Fibroblast of peridontal ligament (primary cell): ENCODE results near the gene BRD1.

Source experiments
- DNase-seq: peaks from one replicate; pipeline ENCODE4 v3.0.0-alpha.2; 2010; ENCODE audit errors: extremely low read depth

The BRD1 gene

GRCh38 chr22:49801391-49802060 is 26.1 kb downstream of the BRD1 start:
- no peak for DNase-seq

GRCh38 chr22:49800408-49801238 is 27.1 kb downstream of the BRD1 start:
- DNase-seq, result no peak

- no peak for DNase-seq
These were observed 28.1 kb downstream of the BRD1 start for GRCh38 chr22:49799431-49800075.

DNA sequence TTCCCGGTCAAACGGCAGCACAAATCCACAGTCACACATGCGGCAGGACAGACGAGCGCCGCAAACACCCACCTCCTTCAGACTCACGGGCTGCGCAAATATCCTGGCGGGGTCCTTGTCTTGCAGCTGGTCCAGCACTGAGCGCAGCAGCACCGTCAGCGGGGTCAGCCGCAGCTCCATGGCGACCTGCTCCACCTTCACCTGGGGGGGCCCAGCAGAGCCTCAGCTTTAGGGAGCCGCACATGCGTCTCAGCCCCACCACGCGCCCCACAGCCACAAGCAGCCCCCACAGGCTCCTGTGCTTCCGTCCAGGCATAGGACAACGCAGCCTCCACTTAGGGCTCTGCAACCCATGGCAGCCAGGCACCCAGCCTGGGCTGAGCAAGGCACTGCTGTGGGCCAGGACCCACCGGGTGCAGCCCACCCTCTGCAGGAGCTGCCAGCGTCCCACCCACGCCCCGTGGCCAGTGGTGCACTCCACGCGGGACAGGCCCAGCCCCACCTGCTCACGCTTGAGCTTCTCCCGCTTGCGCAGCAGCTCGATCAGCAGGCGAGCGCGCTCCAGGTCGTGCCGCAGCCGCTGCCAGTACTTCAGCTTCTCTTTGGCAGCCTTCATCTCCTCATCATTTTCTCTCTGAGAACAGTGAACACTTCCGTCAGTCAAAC is 29.1 kb downstream of the BRD1 start:
- no peak for DNase-seq

GRCh38 chr22:49797706-49798105 is 30.0 kb downstream of the BRD1 start:
- no peak for DNase-seq

DNA sequence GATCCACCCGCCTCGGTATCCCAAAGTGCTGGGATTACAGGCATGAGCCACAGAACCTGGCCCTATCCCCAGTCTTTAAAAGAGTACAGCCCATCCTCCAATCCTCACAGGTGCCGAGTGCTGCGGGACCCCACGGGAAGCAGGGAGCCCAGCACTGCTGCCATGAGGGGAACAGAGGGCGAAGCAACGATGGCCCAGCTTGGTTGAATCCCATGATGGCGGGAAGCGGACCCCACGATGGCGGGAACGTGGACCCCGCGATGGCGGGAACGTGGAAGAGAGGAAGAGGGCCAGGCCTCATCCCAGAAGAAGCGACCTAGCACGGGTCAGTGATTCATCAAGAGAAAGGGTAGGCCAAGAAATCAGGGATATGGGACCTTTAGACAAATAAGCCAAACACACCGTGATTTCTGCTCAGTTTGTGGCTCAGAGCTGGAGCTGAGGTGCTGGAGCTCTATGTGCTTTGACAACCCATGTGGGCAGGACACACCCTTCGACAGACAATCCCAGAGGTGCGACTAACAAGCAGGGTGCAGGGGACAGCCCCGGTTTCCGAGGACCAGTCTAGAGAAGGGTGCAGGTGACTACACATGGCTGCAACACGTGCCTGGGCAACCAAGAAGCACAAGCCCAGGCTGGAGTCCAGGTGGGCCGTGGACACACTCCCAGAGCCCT is 30.9 kb downstream of the BRD1 start:
- no peak for DNase-seq

- DNase-seq, result no peak
These were observed 32.2 kb downstream of the BRD1 start for GRCh38 chr22:49795521-49795920.

DNA sequence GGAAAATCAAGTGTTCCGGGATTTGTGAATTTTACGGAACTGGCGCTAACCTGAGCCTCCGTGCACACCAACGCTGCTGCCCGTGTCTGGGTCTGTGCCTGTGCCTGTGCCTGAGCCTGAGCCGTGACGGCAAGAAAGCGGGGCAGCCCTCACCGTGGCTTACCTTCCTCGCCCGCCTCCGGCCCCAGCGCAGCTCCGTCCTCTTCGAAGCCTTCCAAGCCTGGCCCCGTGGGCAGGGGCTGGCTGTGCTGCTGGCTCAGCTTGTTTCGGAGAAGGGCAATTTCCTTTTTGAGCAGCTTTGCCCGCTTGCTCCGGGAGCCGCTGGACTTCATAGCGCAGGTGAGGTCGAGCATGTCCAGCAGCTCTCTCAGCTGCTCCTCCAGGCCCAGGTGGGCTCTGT is 33.8 kb downstream of the BRD1 start:
- no peak for DNase-seq

DNA sequence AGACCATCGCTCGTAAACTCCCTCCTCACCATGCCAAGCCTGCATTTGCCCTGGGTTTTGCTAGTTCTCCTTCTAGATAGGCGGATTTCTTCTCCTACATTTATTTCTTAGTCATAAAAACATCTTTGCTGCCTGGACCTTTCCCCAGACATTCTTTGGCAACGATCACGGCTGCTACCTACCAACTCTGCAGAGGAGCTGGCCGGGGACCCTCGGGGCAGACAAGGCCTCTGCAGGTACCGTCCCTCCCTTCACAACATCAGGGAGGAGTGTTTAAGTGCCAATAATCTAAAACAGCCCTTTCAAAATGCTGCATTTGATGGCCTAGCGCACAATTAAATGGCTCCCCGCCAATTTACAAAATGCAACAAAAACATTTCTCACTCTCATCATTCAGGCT is 34.4 kb downstream of the BRD1 start:
- no peak for DNase-seq

DNA sequence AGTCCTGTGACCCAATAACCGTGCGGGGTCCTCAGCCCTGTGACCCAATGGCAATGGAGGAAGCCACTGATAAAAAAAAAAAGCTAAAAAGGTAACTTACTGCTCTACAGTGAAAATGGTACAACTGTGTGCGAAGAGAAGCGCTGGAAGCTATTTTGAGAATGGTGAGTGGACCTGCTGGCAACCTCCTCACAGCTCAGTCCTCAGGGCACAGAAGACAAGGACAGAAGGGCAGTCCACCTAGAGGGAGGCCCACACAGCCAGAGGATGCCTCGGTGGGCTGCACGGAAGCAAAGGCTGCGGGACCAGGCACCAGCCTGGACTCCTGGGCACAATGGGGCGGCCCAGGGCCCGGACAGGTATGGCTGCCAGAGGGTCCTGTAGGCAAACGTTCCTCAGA is 35.6 kb downstream of the BRD1 start:
- DNase-seq, result no peak

DNA sequence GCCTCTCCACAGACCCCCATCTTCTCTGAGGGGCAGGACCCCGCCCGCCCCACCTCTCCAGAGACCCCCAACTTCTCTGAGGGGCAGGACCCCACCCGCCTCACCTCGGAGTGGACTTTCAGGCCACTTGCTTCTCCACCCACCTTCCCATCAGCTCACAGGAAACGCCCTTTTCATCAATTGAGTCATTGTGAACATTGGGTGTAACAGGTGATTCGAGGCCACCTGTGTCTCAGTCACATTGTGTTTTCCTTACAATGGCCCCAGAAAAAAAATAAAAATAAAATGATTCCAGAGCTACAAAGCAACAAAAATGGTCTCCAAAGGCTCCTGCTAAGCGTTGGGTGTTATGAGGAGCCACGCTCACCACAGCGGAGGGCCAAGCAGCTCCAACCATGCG is 36.0 kb downstream of the BRD1 start:
- no peak for DNase-seq

DNA sequence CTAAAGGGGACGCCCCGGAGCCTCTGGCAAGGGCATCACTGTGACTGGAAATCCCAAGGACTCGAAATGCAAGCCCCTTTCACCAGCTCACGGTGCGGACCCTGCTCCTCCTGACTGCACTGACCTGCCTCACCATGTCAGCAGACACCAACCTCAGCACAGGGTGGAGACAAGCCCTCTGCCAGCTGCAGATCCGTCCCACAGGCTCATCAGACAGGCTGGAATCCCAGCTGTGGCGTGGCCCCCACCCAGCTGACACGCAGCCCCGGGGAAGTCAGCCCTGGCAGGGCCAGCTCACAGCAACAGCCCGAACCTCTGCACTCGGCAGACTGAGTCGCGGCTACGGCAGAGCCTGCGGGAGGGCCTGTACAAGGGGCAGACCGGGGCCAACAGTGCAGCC is 36.8 kb downstream of the BRD1 start:
- DNase-seq, result no peak

- DNase-seq, result no peak
These were observed 38.2 kb downstream of the BRD1 start for GRCh38 chr22:49789289-49790141.

GRCh38 chr22:49788504-49788903 is 39.2 kb downstream of the BRD1 start:
- no peak for DNase-seq

DNA sequence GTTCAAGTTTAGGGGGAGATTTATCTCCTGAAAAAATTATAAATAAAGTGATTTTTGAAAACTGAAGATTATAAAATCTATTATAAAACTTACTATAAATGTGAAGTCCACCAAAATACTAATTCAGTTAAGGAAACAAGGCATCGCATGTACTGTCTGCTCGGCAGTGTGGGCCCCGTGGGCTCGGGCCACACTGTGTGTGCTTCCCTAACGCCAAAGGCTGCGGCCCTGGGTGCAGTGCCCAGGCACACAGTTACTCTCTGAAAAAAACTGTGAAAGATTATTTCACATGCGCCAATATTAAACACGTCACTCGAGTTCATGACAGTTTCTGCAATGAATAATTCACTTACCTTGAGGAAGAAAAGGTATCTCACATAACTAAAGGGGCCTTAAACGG is 39.8 kb downstream of the BRD1 start:
- no peak for DNase-seq

GRCh38 chr22:49786976-49787706 is 40.5 kb downstream of the BRD1 start:
- DNase-seq, result no peak

GRCh38 chr22:49785841-49786471 is 41.7 kb downstream of the BRD1 start:
- no peak for DNase-seq

- no peak for DNase-seq
These were observed 42.6 kb downstream of the BRD1 start for GRCh38 chr22:49785046-49785521.

DNA sequence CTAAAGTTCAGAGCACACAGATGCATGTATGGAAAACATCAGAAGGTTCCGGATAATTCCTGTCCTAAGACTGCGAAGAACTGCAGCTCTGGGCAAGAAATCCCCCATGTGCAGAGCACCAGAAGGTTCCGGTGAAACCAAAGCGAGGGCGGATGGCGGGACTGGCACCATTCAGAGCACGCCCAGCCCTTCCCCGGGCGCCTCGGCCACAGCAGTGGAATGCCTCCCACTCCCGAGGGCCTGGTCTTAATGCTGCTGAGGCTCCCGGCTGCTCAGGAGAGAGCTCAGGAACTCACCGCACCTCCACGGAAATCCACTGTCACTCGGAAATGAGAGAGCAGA is 43.1 kb downstream of the BRD1 start:
- DNase-seq, result no peak
